Stimulated activated CD4-positive, alpha-beta T cell treated with anti-CD3 and anti-CD28 coated beads, Interleukin-4, amount 100 ng/mL, for 48 hours (primary cell): Measurements from ENCODE around the gene BCL2L1.

Experiments
- DNase-seq, 2 donors: peaks; one replicate each; pipeline ENCODE4 v3.0.0-alpha.2; 2020; ENCODE audit warnings: low read depth in 2 of 2

Gene BCL2L1

GRCh38 chr20:31709939-31710338 lies 12.7 kb downstream of the BCL2L1 start:
- DNase-seq, result no peak

- no peak for DNase-seq
Observed at GRCh38 chr20:31708736-31709534, 13.7 kb downstream of the BCL2L1 start.

- DNase-seq, result no peak
Observed at GRCh38 chr20:31707994-31708735, 14.5 kb downstream of the BCL2L1 start.

DNA sequence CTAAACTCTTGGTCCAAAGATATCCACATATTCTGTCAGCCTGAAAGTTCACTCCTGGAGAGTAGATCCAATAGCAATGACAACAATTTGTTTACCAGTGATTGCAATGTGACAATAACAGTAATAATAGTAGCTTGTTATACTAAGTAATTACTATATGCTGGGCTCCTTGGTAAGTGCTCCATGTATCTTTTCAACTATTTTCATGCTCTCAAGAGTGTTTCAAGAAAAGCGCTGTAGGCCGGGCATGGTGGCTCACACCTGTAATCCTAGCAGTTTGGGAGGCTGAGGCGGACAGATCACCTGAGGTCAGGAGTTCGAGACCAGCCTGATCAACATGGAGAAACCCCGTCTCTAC lies 15.4 kb downstream of the BCL2L1 start:
- no peak for DNase-seq

GRCh38 chr20:31706607-31707257 lies 15.9 kb downstream of the BCL2L1 start:
- DNase-seq, result no peak

DNA sequence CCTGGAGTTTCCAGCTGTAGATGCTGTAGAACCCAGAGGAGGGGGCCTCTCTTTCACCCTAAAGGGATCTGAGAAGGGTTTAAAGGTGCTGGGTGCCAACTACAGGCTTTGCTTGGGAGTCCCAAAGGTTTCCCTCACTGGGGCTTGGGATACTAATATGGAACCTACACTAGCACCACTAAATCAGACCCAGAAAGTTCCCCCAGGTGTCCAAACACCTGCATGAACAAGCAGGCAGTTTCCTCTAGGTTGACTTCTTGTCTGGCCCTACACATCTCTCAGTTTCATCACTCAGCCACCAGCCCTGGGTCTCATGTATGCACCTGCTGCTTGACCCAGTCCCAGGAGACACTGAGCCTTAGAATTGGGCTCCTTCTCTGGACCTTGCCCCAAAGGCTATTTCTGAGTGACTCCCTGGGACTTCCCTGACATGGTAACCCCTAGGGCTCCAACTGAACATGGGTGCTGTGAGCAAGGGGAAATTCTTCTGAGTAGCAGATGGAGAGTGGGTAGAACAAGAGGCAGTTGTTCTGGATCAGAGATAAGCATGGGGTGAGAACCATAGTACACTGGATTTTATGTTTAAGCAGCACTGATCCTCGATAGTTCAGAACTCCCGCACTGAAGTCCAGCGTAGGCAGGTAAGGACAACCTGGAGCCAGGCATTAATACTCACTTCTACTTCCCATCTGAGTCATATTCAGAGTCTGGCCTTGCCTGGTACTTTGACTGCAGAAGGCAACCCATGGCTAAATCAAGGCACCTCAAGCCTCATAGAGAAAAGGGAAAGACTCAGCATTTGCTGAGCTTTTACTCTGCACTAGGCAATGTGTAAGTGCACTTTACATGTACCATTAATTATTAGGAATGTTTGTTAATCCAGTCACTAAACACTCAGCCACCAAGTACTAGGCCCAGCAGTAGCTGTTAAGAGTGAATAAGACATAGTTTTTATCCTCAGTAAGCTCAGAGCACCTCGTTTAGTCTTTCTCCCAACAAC lies 16.8 kb downstream of the BCL2L1 start:
- DNase-seq, result no peak

DNA sequence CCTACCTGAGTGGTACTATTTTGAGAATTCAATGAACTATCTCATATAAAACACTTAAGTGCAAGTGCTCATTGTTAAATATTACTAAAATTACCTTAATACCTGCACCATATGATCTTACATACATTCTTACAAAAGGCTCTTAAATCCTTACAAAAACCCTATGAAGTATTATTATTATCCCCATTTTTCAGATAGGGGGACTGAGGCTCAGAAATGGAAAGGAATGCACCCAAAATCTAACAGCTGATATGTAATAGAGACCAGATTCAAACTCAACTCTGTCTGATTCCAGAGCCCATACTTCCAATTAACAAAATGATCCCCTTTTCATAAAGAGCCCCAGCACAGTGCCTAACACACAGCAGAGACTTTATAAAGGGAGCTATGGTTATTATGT lies 17.5 kb downstream of the BCL2L1 start:
- no peak for DNase-seq

DNA sequence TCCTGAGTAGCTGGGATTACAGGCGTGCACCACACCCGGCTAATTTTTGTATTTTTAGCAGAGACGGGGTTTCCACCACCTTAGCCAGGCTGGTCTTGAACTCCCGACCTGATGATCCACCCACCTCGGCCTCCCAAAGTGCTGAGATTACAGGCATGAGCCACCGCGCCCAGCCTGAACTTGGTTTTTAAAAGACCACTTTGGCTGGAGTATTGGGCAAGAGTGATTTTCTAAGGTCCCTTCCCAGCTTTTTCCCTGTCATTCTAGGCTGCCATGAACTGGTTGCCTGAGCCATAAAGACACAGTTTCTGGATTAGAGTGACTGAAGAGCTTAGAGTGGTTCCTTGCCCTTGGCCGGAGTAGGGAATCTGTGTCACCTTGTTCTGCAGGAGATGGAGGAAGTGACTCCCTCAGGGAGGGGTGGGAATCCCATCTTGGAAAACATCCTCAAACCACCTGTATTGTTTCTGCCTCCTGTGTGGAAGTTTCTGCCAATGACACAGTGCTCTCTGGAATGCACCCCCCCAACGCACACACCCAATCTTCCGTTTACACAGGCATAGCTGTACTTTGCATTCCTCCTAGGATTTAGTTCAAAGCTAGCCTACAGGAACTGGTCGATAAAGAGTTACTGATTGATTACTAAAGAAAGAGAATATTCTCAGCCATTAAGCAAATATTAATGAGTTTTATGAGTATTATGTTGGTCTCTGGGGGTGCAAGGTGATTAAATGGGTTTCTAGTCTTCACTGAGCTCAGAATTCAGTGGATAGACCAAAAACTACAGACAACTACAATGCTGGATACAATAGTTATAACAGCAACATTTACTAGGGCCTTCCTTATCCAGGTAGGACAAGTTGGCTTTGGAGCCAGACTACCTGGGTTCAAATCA lies 18.2 kb downstream of the BCL2L1 start:
- no peak for DNase-seq

- DNase-seq, result no peak
Observed at GRCh38 chr20:31701591-31701990, 21.1 kb downstream of the BCL2L1 start.

DNA sequence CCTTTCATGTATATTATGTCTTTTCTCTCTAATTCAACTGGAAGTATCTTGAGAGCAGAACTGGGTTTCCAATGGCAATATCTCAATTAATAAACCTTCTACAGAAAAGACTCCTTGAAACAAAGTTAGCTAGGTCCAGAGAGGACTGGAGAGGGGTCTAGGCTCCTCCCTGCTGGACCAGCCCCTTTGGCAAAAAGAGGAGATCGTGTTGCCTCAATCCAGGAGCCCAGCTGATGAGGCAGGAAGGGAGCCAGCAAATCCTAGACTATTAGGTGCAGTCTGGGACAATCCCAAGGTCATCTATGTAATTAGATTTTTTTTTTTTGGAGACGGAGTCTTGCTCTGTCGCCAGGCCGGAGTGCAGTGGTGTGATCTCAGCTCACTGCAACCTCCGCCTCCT lies 21.9 kb downstream of the BCL2L1 start:
- DNase-seq, result no peak

DNA sequence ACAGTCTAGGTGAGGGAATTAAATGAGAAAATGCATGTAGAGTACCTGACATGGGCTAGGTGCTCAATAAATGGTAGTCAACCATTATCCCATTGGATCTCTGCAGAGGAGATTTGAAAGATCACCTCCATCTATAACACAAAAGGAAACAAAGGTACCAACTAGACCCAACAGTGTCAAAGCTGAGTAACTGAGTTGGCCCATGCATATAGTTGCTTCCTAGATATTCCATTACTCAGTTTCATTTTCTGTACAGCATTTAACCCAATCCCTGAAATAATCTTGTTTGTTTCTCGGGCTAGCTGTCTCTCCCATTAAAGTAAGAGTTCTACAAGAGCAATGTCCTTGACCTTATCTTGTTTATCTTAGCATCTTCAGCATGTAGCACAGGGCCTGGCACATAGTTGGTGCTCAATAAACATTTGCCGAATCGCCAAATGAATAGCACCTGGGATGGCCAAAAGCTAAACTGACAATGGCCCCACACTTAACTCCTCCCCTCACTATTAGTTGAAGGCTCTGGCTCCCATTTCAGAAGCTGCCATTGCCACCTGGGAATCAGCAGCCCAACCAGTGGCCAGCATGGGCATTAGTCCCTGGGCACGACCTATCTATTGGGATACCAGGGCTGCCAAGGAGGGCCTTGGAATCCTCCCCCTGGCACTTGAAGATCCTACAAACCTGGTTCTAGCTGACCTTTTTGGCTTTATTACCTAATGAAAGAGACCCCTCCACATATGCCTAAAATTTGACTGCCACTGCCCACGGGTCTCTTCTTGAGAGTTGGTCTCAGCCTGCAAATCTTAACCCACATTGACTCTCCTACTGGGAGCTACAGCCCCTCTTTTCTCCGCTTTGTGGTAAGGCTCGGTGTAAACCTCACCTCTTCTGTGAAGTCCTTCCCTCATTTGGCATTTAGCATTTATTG lies 22.6 kb downstream of the BCL2L1 start:
- DNase-seq, result no peak

DNA sequence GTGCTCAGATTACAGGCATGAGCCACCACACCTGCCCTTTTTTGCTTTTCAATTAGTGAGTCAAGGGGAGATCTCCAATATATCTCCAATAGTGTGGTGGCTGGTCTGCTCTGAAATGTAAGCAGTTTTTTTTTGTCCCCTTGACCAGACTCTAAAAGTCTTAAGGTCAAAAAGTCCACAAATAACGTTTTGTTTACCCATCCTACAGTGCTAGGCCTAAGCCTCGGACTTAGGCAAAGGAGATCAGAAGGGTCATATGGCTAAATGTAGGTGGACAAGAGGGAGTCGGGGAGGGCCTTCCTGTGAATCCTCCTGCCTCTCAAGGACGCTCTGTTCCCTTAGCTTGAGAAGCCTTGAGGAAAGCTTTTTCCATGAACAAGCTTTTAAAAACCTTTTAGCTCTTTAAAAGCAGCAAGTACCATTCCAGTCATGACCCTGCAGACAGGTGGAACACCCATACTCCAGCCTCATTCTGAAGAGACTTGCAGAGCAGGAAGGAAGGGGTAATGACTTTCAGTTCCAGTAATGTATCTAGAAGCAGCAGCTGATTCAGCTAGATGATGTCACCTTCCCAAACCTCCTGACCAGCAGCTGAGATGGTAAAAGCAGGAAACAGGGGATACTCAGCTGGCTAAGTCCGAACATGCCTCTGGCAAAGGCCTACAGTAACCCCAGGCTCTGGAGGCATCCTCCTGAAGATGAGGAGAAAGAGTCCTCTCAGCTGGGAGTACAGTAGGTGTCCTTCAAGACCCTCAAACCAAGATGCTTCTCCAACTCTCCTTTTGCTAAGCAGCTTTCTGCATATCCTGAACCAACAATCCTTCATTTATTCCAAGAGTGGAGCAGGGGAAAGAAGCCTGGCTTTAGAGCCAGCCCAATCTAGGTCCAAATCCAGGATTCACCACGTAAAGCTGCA lies 23.6 kb downstream of the BCL2L1 start:
- DNase-seq, result no peak

DNA sequence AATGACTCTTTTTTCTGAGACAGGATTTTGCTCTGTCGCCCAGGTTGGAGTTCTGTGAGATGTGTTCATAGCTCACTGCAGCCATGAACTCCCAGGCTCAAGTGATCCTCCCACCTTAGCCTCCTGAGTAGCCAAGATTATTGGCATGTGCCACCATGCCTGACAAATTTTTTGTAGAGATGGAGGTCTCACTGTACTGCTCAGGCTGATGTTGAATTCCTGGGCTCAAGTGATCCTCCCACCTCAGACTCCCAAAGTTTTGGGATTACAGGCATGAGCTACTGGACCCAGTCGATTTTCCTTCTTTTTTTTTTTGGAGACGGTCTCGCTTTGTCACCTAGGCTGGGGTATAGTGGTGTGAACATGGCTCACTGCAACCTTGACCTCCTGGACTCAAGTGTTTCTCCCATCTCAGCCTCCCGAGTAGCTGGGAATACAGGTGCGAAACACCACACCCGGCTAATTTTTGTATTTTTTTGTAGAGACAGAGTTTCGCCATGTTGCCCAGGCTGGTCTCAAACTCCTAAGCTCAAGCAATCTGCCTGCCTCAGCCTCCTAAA lies 24.3 kb downstream of the BCL2L1 start:
- no peak for DNase-seq

DNA sequence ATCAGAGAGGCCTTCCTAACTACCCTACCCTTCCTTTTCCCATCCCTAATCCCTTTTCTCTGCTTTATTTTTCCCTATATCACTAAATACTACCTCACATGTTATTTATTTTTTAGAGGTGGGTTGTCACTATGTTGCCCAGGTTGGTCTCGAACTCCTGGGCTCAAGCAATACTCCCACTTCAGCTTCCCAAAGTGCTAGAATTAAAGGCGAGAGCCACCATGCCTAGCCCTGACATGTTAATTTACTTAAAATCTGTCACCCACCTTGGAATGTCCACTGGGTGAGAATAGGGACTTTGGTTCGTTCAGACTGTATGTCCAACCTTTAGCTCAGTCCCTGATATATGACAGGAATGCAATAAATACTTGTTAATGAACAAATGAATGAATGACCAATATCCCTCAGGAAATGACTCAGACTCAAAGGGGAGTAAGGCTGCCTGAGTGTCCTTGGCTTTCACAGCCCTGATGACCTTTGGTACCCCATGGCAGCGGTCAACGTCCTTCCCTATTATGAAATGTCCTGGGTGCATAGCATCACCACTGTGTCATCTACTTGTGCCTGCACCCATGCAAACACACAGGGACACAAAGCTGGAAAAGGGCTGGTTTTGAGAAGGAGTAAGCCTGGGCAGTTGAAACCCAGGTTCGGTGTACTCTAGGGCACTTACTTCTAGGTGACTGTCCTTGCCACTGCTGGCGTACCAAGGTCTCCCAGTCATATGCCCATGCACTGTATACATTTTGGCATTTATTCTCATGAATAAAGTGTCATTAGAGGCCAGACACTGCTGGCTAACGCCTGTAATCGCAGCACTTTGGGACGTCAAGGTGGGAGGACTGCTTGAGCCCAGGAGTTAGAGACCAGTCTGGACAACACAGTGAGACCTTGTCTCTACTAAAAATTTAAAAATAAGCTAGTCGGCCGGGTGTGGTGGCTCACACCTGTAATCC lies 26.5 kb downstream of the BCL2L1 start:
- DNase-seq, result no peak

- no peak for DNase-seq
Observed at GRCh38 chr20:31694842-31695593, 27.6 kb downstream of the BCL2L1 start.

DNA sequence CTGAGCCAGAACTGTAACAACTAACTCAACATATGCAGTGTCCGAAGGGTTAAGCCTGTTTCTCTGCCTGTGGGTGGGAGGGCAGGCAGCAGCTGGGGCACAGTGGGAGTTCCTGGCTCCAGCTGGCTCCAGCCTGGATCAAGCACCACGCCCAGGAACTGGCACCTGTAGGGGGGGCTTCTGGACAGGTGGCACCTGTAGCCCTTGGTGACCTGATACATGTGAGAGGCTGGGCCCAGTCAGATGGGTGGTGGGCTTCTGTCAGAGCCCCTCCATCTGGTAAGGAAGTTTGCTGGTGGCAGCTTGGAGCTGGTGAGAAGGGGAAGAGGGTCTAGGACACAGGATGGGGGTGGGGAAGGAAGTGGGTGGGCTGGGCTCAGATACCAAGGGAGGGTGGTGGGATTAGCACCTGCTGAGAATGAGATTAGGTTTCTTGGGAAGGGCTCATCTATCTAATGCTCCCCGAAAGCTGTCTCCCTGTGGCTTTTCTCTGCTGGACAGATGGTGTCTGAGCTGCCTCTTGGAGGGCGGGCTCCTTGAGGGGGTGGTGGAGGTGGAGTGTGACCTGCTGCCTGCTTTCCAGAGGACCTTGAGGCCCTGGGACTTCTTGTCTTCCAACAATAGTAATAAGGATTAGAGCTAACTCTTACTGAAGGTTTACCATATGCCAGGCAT lies 28.5 kb downstream of the BCL2L1 start:
- no peak for DNase-seq
